ENCODE data around the gene IKBKE. TPM values are rescaled to one million over a fixed set of nuclear protein-coding genes. Genes with fewer than 3 reads are reported as not detected.

The IKBKE gene
- total and polyA plus RNA-seq, 11 donors: 0.27 to 10.8 (median 1.1) TPM

- Histone ChIP-seq H3K4me3 (peak overlapping the region in 1 of 12 donors; percentile 23), H3K36me3 (no peaks in the 10 kb centered on the region), H3K27ac (no peak overlapping the region), H3K4me1 (peaks cover 0 to 29% (median 8%) of the 10 kb centered on the region in 12 donors), H3K27me3 (no peaks in the 10 kb centered on the region), H3K9me3 (no peaks in the 10 kb centered on the region)
- TF ChIP-seq CTCF (IDR thresholded peaks at IDR 0.05): no peak
- no peak for TF ChIP-seq POLR2A (IDR thresholded peaks at IDR 0.05)
- DNase-seq: peak in 1 of 5 donors; percentile 18
- ATAC-seq: no peak
- intact Hi-C loops (cut with DNase I): no loop called here
- WGBS, 4 donors: 69 to 84% (median 76%) methylated on average over 8 of the region's 8 CpGs
Observed at GRCh38 chr1:206517784-206518183, 47.5 kb downstream of the IKBKE start.

GRCh38 chr1:206518206-206518605 is 47.9 kb downstream of the IKBKE start:
- Histone ChIP-seq H3K27ac (no peak overlapping the region), H3K4me1 (peaks cover 0 to 25% (median 5%) of the 10 kb centered on the region in 12 donors), H3K4me3 (peak overlapping the region in 1 of 12 donors; percentile 23), H3K9me3 (no peaks in the 10 kb centered on the region), H3K36me3 (no peaks in the 10 kb centered on the region), H3K27me3 (no peaks in the 10 kb centered on the region)
- ATAC-seq: no peak
- no peak for TF ChIP-seq POLR2A (IDR thresholded peaks at IDR 0.05)
- no peak for TF ChIP-seq CTCF (IDR thresholded peaks at IDR 0.05)
- peak in 2 of 5 donors; percentile 5 to 13 for DNase-seq
- intact Hi-C loops (cut with DNase I): no loop called here
- 64 to 87% (median 74%) methylated on average over 4 to 18 of the region's 18 CpGs for WGBS, 4 donors

- no peak for TF ChIP-seq CTCF (IDR thresholded peaks at IDR 0.05)
- TF ChIP-seq POLR2A (IDR thresholded peaks at IDR 0.05): no peak
- 90 to 94% (median 90%) methylated on average over 6 of the region's 6 CpGs for WGBS, 4 donors
- Histone ChIP-seq H3K27ac (no peak overlapping the region), H3K27me3 (no peaks in the 10 kb centered on the region), H3K9me3 (no peaks in the 10 kb centered on the region), H3K4me1 (peaks cover 0 to 22% (median under 1%) of the 10 kb centered on the region in 12 donors), H3K4me3 (no peak overlapping the region), H3K36me3 (no peaks in the 10 kb centered on the region)
- DNase-seq: peak in 2 of 5 donors; percentile 7 to 15
- intact Hi-C loops (cut with DNase I): no loop called here
- ATAC-seq: no peak
Observed at GRCh38 chr1:206518743-206519142, 48.5 kb downstream of the IKBKE start.

GRCh38 chr1:206521127-206521526 is 50.9 kb downstream of the IKBKE start:
- no peak overlapping the region for H3K4me3 ChIP-seq
- peaks cover 0 to 7% (median 0%) of the 10 kb centered on the region in 12 donors for H3K4me1 ChIP-seq
- intact Hi-C loops (cut with DNase I): no loop called here
- DNase-seq: peak in 1 of 5 donors; percentile 11
- ATAC-seq: no peak
- 61 to 72% (median 65%) methylated on average over 5 of the region's 5 CpGs for WGBS, 4 donors
- H3K27ac ChIP-seq: no peak overlapping the region
- no peaks in the 10 kb centered on the region for H3K9me3 ChIP-seq
- TF ChIP-seq CTCF (IDR thresholded peaks at IDR 0.05) (no peak), POLR2A (IDR thresholded peaks at IDR 0.05) (no peak)
- H3K27me3 ChIP-seq: no peaks in the 10 kb centered on the region
- H3K36me3 ChIP-seq: no peaks in the 10 kb centered on the region

Measured in heart left ventricle (tissue), 16 donors.